ENCODE data around the gene ANGPTL7.
"Not testable (repeated sequence)": the region's sequence is repeated elsewhere in the genome, so short reads cannot be mapped to it uniquely, and the experiment has no call there.

Gene ANGPTL7

DNA sequence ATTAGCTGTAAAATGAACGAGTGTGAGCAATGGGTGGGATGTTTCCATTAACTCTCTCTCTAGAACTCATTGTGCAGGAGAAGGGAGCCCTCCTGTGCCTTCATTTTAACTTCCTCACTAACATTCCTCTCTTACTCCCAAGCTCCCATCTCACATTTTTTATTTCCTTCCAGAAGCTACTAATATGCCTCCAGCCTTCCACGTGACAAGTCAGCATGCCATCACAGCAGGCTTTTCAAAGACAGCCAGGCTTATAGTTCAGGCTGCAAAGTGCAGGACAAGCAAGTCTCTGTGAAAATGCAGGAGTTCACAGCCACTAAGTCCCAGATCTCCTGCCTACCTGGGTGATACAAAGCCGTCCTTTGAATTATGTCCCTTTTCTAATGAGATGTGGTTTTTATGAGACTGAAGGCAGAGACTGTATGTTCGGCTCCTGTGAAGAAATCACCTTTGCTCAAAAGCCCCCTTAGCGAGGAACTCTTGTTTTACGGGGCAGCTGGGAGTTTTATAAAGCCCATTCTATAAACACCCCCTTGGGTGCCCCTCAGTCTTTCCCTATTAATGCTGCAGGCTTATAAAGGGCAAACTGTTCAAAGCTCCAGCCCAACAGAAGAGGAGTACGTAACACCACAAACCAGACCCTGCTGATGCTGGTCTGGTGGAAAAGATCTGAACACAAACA, 14.8 kb upstream of the ANGPTL7 start:
- H3K9me3 Mint-ChIP-seq: no peaks in the 10 kb centered on the region
- peaks cover 16% of the 10 kb centered on the region for H3K36me3 Mint-ChIP-seq (ENCODE audit: low read depth)
- H3K27me3 Mint-ChIP-seq (ENCODE audit: low read depth): no peaks in the 10 kb centered on the region
- H3K4me3 Mint-ChIP-seq: no peak overlapping the region
- TF ChIP-seq, protein P1, sequence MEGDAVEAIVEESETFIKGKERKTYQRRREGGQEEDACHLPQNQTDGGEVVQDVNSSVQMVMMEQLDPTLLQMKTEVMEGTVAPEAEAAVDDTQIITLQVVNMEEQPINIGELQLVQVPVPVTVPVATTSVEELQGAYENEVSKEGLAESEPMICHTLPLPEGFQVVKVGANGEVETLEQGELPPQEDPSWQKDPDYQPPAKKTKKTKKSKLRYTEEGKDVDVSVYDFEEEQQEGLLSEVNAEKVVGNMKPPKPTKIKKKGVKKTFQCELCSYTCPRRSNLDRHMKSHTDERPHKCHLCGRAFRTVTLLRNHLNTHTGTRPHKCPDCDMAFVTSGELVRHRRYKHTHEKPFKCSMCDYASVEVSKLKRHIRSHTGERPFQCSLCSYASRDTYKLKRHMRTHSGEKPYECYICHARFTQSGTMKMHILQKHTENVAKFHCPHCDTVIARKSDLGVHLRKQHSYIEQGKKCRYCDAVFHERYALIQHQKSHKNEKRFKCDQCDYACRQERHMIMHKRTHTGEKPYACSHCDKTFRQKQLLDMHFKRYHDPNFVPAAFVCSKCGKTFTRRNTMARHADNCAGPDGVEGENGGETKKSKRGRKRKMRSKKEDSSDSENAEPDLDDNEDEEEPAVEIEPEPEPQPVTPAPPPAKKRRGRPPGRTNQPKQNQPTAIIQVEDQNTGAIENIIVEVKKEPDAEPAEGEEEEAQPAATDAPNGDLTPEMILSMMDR (IDR thresholded peaks at IDR 0.05; ENCODE audit: unreplicated experiment in 3 of 3): no peak
- peak overlapping the region in 2 of 3 experiments; percentile 70 to 87 for H3K27ac Mint-ChIP-seq
- peaks cover 56% of the 10 kb centered on the region for H3K4me1 Mint-ChIP-seq

DNA sequence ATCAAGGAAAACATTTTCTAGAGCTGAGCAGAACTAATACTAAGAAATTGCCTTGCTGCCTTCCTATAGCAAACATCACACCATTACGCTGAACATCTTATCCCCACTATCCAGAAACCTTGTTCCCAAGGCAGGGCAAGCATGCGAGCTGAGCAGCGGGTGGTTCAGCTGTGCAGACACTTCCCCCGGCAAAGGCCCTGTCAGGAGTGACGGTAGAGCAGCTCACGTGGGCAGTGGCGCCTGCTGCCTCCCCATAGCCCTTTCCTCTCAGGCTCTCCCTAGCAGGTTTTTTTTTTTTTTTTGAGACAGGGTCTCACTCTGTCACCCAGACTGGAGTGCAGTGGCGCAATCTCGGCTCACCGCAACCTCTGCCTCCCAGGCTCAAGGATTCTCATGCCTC, 13.7 kb upstream of the ANGPTL7 start:
- peaks cover 26% of the 10 kb centered on the region for H3K36me3 Mint-ChIP-seq (ENCODE audit: low read depth)
- H3K4me3 Mint-ChIP-seq: no peak overlapping the region
- H3K27me3 Mint-ChIP-seq (ENCODE audit: low read depth): no peaks in the 10 kb centered on the region
- H3K27ac Mint-ChIP-seq: peak overlapping the region in 2 of 3 experiments; percentile 70 to 85
- H3K4me1 Mint-ChIP-seq: peaks cover 61% of the 10 kb centered on the region
- H3K9me3 Mint-ChIP-seq: no peaks in the 10 kb centered on the region
- TF ChIP-seq, protein P1 (IDR thresholded peaks at IDR 0.05; ENCODE audit: unreplicated experiment in 3 of 3): no peak

DNA sequence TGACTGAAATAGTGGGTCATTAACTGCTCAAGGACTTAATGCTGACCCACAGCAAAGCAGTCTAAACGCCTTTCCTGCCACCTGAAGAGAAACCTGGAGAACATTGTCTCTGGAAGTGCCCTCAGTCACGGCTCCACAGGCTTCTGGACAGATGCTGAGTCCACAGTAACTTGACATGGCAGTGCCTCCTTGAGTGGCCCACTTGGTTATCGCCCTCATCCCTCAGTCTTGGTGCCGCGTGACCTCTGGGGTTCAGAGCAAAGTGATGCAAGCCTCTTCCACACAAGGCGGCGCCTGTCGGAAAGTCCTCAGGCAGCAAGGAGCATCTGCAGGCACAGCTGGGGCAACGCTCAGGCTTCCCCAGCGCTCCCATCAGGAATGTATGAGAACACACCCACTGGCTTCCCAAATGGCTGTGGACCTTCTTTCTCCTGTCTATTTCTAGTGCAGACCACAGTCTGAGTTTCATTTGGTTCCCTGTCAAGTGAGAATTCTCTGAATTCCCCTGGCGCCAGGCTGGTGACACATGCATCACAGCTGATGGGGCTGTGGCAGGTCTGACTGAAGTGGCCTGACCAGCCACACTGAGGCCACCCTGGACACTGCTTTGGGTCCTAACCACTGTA, 13.0 kb upstream of the ANGPTL7 start:
- Mint-ChIP-seq H3K36me3 (ENCODE audit: low read depth) (peaks cover 33% of the 10 kb centered on the region), H3K4me1 (peaks cover 61% of the 10 kb centered on the region), H3K27me3 (ENCODE audit: low read depth) (no peaks in the 10 kb centered on the region), H3K9me3 (no peaks in the 10 kb centered on the region), H3K27ac (peak overlapping the region; percentile 29 to 79 (median 70)), H3K4me3 (no peak overlapping the region)
- TF ChIP-seq, protein P1 (IDR thresholded peaks at IDR 0.05; ENCODE audit: unreplicated experiment in 3 of 3): no peak

DNA sequence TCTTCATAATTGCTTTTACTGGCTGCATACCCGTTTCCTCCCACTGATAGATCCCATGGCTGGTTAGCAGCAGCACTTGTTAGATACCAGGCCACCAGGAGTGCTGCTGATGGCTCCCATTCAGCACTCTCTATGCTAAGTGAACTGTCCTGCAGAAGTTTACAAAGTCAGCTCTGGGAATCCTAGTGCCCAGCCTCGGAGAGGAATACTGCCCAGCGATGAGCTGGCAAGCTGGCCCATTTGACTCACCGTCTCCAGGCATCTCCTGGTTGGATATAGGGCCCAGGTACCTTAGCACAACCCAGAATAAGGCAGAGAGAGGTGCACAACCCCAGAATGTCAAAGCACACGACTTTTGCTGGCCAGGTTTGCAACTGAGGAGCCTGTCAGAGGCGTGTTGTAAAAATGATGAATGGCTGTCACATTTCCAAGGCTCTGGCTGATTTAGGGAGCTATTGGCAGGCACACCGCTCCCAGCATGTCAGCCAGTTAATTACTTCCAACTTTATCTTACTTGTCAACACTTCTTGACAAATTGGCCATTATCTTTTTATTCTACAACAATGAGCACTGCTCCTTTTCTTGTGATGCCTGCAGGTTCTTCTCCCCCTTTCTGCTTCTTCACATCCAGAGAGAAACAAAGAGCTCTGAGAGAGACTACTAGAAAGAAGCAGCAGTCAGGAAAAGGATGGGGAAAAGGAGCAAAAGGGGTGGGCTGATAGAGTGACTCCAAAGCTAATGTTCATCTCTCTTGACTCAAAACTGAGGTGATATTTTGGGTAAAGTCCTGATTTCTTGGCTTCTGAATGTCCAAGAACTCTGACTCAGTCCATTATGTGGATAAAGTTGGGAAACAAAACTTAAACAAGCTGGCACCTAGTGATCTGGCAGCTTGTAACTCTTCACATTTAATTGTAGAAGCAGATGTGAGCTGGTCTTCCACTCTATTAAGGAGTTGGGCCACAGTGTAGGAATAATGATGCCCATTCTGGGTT, 10.8 kb upstream of the ANGPTL7 start:
- Mint-ChIP-seq H3K4me1 (peaks cover 61% of the 10 kb centered on the region), H3K4me3 (peak overlapping the region in 1 of 3 experiments; percentile 8), H3K27me3 (ENCODE audit: low read depth) (no peaks in the 10 kb centered on the region), H3K27ac (peak overlapping the region in 2 of 3 experiments; percentile 79 to 80), H3K9me3 (no peaks in the 10 kb centered on the region), H3K36me3 (ENCODE audit: low read depth) (peaks cover 45% of the 10 kb centered on the region)
- TF ChIP-seq, protein P1 (IDR thresholded peaks at IDR 0.05; ENCODE audit: unreplicated experiment in 3 of 3): no peak

DNA sequence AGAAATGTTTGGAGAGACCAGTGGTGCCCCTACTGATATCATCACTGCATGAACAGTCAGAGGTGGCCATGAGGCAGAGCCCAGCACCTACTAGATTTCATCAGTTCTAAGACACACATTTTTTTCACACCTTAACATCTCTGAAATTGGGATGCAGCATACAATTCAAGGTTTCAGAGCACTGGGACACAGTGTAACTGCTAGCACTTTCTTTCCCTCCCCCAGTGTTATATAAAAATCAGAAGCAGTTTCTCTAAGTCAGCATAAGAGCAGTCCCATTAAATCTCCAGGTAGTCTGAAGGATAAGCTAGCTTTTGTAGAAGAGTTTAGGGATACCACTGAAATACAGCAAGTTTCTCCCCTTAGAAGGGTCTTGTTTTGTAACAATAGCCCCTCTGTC, 10.0 kb upstream of the ANGPTL7 start:
- Mint-ChIP-seq H3K27ac (peak overlapping the region; percentile 23 to 80 (median 79)), H3K9me3 (no peaks in the 10 kb centered on the region)
- TF ChIP-seq, protein P1 (IDR thresholded peaks at IDR 0.05; ENCODE audit: unreplicated experiment in 3 of 3): no peak

DNA sequence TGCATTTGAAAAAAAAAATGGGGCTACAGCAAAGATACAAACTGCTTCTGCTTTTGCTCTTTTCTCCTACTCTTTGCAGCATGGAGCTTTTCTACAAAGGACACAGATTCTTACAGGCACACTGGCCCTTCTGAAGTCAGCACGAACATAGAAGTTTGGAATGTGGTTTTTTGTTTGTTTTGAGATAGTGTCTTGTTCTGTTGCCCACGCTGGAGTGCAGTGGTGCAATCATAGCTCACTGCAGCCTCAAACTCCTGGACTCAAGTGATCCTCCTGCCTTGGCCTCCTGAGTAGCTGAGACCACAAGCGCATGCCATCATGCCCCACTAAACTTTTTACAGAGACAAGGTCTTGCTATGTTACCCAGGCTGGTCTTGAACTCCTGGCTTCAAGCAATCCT, 9.4 kb upstream of the ANGPTL7 start:
- peaks cover 45% of the 10 kb centered on the region for H3K36me3 Mint-ChIP-seq (ENCODE audit: low read depth)
- H3K27me3 Mint-ChIP-seq (ENCODE audit: low read depth); H3K4me3 Mint-ChIP-seq; H3K9me3 Mint-ChIP-seq: not testable (repeated sequence)
- H3K27ac Mint-ChIP-seq: peak overlapping the region; percentile 23 to 80 (median 79)
- H3K4me1 Mint-ChIP-seq: peaks cover 49% of the 10 kb centered on the region

More for the DNA sequence above, 10.0 kb upstream of the ANGPTL7 start:
- no peak overlapping the region for H3K4me3 Mint-ChIP-seq
- no peaks in the 10 kb centered on the region for H3K27me3 Mint-ChIP-seq (ENCODE audit: low read depth)
- peaks cover 43% of the 10 kb centered on the region for H3K36me3 Mint-ChIP-seq (ENCODE audit: low read depth)
- H3K4me1 Mint-ChIP-seq: peaks cover 54% of the 10 kb centered on the region
